ENCODE data around the gene TMEM86A.

- TF ChIP-seq POLR2A (IDR thresholded peaks at IDR 0.05) = no peak
- TF ChIP-seq CTCF (IDR thresholded peaks at IDR 0.05) = no peak
- no peak for TF ChIP-seq POLR2AphosphoS5 (IDR thresholded peaks at IDR 0.05)
Measured at GRCh38 chr11:18709414-18709813, 10.8 kb downstream of the TMEM86A start.

All from suprapubic skin (tissue), 4 donors.